ENCODE data around the gene GLYATL1B. TPM values are rescaled to one million over a fixed set of nuclear protein-coding genes. Genes with fewer than 3 reads are reported as not detected.

GLYATL1B gene
- total RNA-seq, 2 donors from 2014 or later = not detected

DNA sequence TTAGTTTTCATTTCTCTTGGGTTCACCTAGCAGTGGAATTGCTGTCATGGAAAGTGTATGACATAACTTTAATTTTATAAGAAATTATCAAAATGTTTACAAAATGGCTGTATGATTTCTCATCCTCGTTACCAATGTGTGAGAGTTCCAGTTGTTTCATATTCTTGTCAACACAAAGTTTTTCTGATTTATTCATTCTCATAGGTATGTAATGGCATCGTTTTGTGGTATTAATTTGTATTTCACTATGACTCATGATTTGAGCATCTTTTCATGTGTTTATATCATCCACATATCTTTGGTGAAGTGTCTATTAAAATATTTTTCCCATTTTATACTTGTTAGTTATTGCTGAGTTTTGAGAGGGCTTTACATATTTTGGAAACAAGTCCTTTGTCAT, 26.4 kb downstream of the GLYATL1B start:
- Histone ChIP-seq H3K4me1 (replicated peaks) (no peaks in the 10 kb centered on the region), H3K27me3 (replicated peaks; ENCODE audit: insufficient read depth) (no peaks in the 10 kb centered on the region), H3K4me3 (no peak overlapping the region), H3K36me3 (no peaks in the 10 kb centered on the region), H3K27ac (no peak overlapping the region), H3K9me3 (no peaks in the 10 kb centered on the region)
- DNase-seq (ENCODE audit: low spot score) = no peak
- intact Hi-C loops (cut with DNase I) = no loop called here
- TF ChIP-seq, protein P1, sequence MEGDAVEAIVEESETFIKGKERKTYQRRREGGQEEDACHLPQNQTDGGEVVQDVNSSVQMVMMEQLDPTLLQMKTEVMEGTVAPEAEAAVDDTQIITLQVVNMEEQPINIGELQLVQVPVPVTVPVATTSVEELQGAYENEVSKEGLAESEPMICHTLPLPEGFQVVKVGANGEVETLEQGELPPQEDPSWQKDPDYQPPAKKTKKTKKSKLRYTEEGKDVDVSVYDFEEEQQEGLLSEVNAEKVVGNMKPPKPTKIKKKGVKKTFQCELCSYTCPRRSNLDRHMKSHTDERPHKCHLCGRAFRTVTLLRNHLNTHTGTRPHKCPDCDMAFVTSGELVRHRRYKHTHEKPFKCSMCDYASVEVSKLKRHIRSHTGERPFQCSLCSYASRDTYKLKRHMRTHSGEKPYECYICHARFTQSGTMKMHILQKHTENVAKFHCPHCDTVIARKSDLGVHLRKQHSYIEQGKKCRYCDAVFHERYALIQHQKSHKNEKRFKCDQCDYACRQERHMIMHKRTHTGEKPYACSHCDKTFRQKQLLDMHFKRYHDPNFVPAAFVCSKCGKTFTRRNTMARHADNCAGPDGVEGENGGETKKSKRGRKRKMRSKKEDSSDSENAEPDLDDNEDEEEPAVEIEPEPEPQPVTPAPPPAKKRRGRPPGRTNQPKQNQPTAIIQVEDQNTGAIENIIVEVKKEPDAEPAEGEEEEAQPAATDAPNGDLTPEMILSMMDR (IDR thresholded peaks at IDR 0.05) = no peak
- TF ChIP-seq POLR2AphosphoS5 (IDR thresholded peaks at IDR 0.05) = no peak
- TF ChIP-seq POLR2A (IDR thresholded peaks at IDR 0.05) = no peak
- WGBS = 82% methylated on average over 2 of the region's 2 CpGs

DNA sequence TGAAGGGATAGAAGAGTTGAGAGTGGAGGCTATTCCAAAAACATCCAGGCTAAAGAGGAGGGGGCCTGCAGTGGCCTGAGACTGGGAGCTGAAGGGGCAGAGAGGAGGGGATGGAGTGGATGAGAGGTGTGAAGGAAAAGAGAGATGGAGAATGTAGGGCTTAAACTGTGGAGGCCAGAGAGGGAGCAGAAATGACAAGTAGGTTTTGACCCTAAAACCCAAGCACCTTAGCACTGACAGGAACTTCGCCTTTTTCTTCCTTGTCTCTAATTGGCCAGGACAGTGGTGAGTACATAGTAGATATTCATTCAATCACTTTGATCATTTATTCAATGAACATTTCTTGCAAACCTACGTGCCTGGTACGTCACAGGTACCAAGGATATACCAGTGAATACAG, 28.2 kb downstream of the GLYATL1B start:
- TF ChIP-seq POLR2A (IDR thresholded peaks at IDR 0.05) (no peak), POLR2AphosphoS5 (IDR thresholded peaks at IDR 0.05) (no peak)
- TF ChIP-seq, protein P1 (IDR thresholded peaks at IDR 0.05) = no peak
- no peak overlapping the region for H3K4me3 ChIP-seq
- no peaks in the 10 kb centered on the region for H3K9me3 ChIP-seq
- no peaks in the 10 kb centered on the region for H3K36me3 ChIP-seq
- no peaks in the 10 kb centered on the region for H3K27me3 ChIP-seq (replicated peaks; ENCODE audit: insufficient read depth)
- intact Hi-C loops (cut with DNase I) = no loop called here
- WGBS = 99% methylated on average over 3 of the region's 3 CpGs
- no peaks in the 10 kb centered on the region for H3K4me1 ChIP-seq (replicated peaks)
- DNase-seq (ENCODE audit: low spot score) = no peak
- no peak overlapping the region for H3K27ac ChIP-seq

DNA sequence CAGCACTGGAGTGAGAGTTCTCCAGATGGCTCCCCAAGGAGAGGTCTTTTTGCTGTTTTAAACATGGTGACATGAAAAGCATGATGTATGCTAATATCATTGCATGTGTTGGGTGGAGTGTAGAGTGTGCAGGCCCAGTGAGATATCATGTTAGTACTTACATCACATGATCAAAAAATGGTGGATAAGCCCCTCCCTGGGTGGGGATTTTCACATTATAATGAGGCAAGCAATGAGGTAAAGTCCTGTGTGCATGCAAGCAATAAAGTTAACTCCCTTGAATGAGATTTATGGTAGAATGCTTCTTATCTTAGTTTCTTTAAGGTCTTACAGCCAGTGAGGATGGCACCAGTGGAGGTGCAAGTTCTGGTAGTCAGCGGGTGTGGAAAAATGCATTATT, 29.4 kb downstream of the GLYATL1B start:
- no peaks in the 10 kb centered on the region for H3K4me1 ChIP-seq (replicated peaks)
- no peaks in the 10 kb centered on the region for H3K36me3 ChIP-seq
- H3K27ac ChIP-seq = no peak overlapping the region
- H3K4me3 ChIP-seq = no peak overlapping the region
- TF ChIP-seq POLR2AphosphoS5 (IDR thresholded peaks at IDR 0.05) (no peak), POLR2A (IDR thresholded peaks at IDR 0.05) (no peak)
- TF ChIP-seq, protein P1 (IDR thresholded peaks at IDR 0.05) = no peak
- no peaks in the 10 kb centered on the region for H3K27me3 ChIP-seq (replicated peaks; ENCODE audit: insufficient read depth)
- WGBS = 96% methylated on average over 1 of the region's 1 CpG
- no peak for DNase-seq (ENCODE audit: low spot score)
- intact Hi-C loops (cut with DNase I) = no loop called here
- no peaks in the 10 kb centered on the region for H3K9me3 ChIP-seq

DNA sequence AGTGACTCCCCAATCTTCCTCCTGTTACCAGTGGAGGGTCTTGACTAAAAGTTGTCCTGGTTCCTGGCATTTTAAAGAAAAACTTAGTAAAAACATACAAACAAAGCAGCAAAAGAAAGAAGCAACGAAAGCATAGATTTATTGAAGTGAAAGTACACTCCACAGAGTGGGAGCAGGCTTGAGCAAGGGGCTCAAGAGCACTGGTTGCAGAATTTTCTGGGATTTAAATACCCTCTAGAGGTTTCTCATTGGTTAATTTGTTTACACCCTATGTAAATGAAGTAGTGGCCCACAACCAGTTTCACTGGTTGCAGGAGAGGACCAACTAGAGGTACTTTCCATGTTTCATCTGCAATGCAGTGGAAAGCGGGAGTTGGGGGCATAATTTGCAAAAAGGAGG, 31.7 kb downstream of the GLYATL1B start:
- Histone ChIP-seq H3K4me3 (no peak overlapping the region), H3K9me3 (no peaks in the 10 kb centered on the region), H3K27ac (no peak overlapping the region), H3K36me3 (no peaks in the 10 kb centered on the region), H3K4me1 (replicated peaks) (no peaks in the 10 kb centered on the region), H3K27me3 (replicated peaks; ENCODE audit: insufficient read depth) (no peaks in the 10 kb centered on the region)
- TF ChIP-seq, protein P1 (IDR thresholded peaks at IDR 0.05) = no peak
- TF ChIP-seq POLR2A (IDR thresholded peaks at IDR 0.05) = no peak
- no peak for TF ChIP-seq POLR2AphosphoS5 (IDR thresholded peaks at IDR 0.05)
- DNase-seq (ENCODE audit: low spot score) = no peak
- intact Hi-C loops (cut with DNase I) = no loop called here
- 100% methylated on average over 2 of the region's 2 CpGs for WGBS

DNA sequence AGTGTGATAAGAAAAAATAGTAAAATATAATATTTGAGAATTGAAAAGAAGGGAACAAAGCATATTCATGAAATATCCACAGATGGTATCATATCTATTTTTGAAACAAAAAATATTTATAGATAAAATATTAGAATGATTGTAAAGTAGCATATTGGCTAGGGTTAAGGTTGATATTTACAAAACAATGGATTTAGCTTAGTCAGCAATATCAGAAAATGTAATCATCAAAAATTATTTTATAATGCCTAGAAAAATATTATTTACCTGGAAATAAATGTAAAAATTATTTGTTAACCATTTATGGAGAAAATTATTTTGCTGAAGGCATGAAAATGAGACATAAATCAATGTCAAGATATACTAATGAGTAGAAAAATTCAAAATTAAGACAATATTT, 33.7 kb downstream of the GLYATL1B start:
- Histone ChIP-seq H3K36me3 (no peaks in the 10 kb centered on the region), H3K27ac (no peak overlapping the region), H3K4me3 (no peak overlapping the region), H3K4me1 (replicated peaks) (no peaks in the 10 kb centered on the region), H3K27me3 (replicated peaks; ENCODE audit: insufficient read depth) (no peaks in the 10 kb centered on the region), H3K9me3 (no peaks in the 10 kb centered on the region)
- DNase-seq (ENCODE audit: low spot score) = no peak
- TF ChIP-seq POLR2AphosphoS5 (IDR thresholded peaks at IDR 0.05) (no peak), POLR2A (IDR thresholded peaks at IDR 0.05) (no peak)
- TF ChIP-seq, protein P1 (IDR thresholded peaks at IDR 0.05) = no peak
- intact Hi-C loops (cut with DNase I) = no loop called here

All from prostate gland (tissue), 2 donors.